K562 (cell line): ENCODE measurements around the gene NEU1. TPM values are rescaled to one million over a fixed set of nuclear protein-coding genes. Genes with fewer than 3 reads are reported as not detected.

Experiments used
- CEBPZ ChIP-seq: fragments of 150-350 bp; IDR thresholded peaks from 2 replicates; pipeline ENCODE4 v1.6.1; 2014; ENCODE audit warnings: low read depth, mild to moderate bottlenecking, low read length, borderline replicate concordance
- GABPB1 ChIP-seq: sonication (generic); formaldehyde crosslinking; IDR thresholded peaks from 2 replicates; pipeline ENCODE4 v1.8.0; 2022; ENCODE audit warnings: mild to moderate bottlenecking, missing genetic modification reagents
- SPI1 ChIP-seq: IDR thresholded peaks from 2 replicates; pipeline ENCODE4 v1.6.1; 2011; ENCODE audit warnings: low read depth, low read length, control low read depth, borderline replicate concordance
- ZBTB2 ChIP-seq: fragments of 450-650 bp; IDR thresholded peaks from 2 replicates; pipeline ENCODE4 v1.6.1; 2016; ENCODE audit warnings: antibody characterized with exemption
- ZBTB40 ChIP-seq, 2 experiments: fragments of 450-650 bp in 1 of 2; sonication (generic) in 1 of 2; formaldehyde crosslinking in 1 of 2; IDR thresholded peaks; 2 replicates each; pipeline versions ENCODE4 v1.7.1 to v1.9.0; 2016 to 2022; ENCODE audit warnings: inconsistent platforms in 1 of 2, mild to moderate bottlenecking in 1 of 2, missing genetic modification reagents in 1 of 2
- ZNF592 ChIP-seq: fragments of 450-650 bp; IDR thresholded peaks from 2 replicates; pipeline ENCODE4 v1.6.1; 2017; ENCODE audit warnings: antibody characterized with exemption, mild to moderate bottlenecking
- polyA plus RNA-seq, 8 experiments: library from polyadenylated mRNA; depleted of rRNA in 4 of 8; stranded (reverse) in 5 of 8; unstranded in 3 of 8; fragments of >200 nt; fragmentation: Nextera tagmentation in 2 of 8; fragmentation: Illumina TruSeq in 1 of 8; extraction: Ambion mirVana in 2 of 8; extraction: Trizol in 1 of 8; gene quantifications; 2 replicates each; pipeline versions ENCODE4 v1.2.1 to v1.2.3, GENCODE V29; 2011 to 2014; ENCODE audit warnings: inconsistent platforms in 1 of 8, missing spikeins in 1 of 8
- total RNA-seq, 7 experiments: library from RNA; depleted of rRNA in 6 of 7; stranded (reverse); fragments of >200 nt in 6 of 7; fragmentation: Illumina TruSeq in 2 of 7; extraction: Trizol in 2 of 7; gene quantifications; 2 replicates each; pipeline versions ENCODE4 v1.2.1 to v1.2.3, GENCODE V29; 2011 to 2021; ENCODE audit warnings: low replicate concordance in 1 of 7

NEU1 gene
- total and polyA plus RNA-seq, 9 of the 15 experiments (the other 6 are each of a cell fraction or from before 2014, with no cell fraction given): 14.8 to 67.8 (median 51.0) TPM

GRCh38 chr6:31831350-31832215 is 31.0 kb downstream of the NEU1 start (continued):
- 0 out of 2 replicates have a peak, but pooled peaks have one; percentile 13 for TF ChIP-seq ZBTB40 (IDR thresholded peaks at IDR 0.05)
- no peak for TF ChIP-seq ZBTB40 (CRISPR knock-in tag; IDR thresholded peaks at IDR 0.05)
- peak; percentile 18; the same call in 1 of the 2 replicates for TF ChIP-seq GABPB1 (CRISPR knock-in tag)
- no peak for TF ChIP-seq CEBPZ
- no peak for TF ChIP-seq ZNF592
- no peak; the same call in none of the 2 replicates for TF ChIP-seq ZBTB2
- TF ChIP-seq SPI1: no peak
